ENCODE results near the gene RTEL1. TPM values are rescaled to one million over a fixed set of nuclear protein-coding genes. Genes with fewer than 3 reads are reported as not detected.

RTEL1 gene
- total RNA-seq, 1 experiment from 2014 or later = 58.0 TPM

DNA sequence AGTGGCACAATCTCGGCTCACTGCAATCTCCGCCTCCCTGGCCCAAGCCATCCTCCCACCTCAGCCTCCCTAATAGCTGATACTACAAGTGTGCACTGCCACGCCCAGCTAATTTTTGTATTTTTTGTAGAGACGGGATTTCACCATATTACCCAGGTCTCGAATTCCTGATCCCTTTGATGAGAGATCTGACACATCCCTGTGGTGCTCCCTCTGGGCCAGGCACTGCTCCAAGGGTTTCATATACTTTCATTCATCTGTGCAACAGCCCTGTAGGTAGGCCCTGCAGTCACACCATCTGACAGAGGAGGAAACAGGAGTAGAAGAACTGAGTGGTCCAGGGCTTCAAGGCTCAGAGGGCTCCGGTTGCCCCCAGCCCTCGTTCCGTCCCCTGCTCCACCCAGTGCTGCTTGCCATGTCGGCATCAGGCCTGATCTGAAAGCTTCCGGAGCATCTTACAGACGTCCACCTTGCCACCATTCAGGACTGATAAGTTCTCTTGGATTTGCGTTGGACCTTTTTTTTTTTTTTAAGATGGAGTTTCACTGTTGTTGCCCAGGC lies 53.1 kb downstream of the RTEL1 start:
- Histone ChIP-seq H4K20me1 (ENCODE audit: insufficient read depth) (no peaks in the 10 kb centered on the region), H3K27me3 (ENCODE audit: insufficient read depth, low read length) (no peaks in the 10 kb centered on the region), H3K36me3 (ENCODE audit: control insufficient read depth in 1 of 2, insufficient read depth in 2 of 2, low read length in 2 of 2) (peaks cover 9 to 48% of the 10 kb centered on the region in 2 experiments), H3K4me1 (ENCODE audit: control insufficient read depth in 1 of 2, insufficient read depth in 2 of 2, low read length in 2 of 2) (peaks cover 10 to 17% of the 10 kb centered on the region in 2 experiments), H3K9ac (ENCODE audit: low read length) (no peak overlapping the region), H2AFZ (ENCODE audit: low read depth, low read length, poor library complexity, severe bottlenecking) (no peak overlapping the region), H3K4me2 (ENCODE audit: low read length) (no peak overlapping the region), H3K9me3 (ENCODE audit: control insufficient read depth in 1 of 2, insufficient read depth in 1 of 2, low read depth in 1 of 2, low read length in 2 of 2) (peaks cover 0 to 6% of the 10 kb centered on the region in 2 experiments; a peak in 1 of 4 replicates), H3K9me2 (ENCODE audit: insufficient read depth) (no peaks in the 10 kb centered on the region), H3K27ac (ENCODE audit: low read depth, low read length) (no peak overlapping the region), H3K4me3 (replicated peaks in 1 of 2; ENCODE audit: low read depth in 1 of 2, low read length in 2 of 2) (no peak overlapping the region), H3K79me2 (ENCODE audit: insufficient read depth, low read length) (peaks cover 92% of the 10 kb centered on the region)
- BruUV-seq (replicated peaks) = no TSS peak
- TF ChIP-seq EGR1 (IDR thresholded peaks at IDR 0.05; ENCODE audit: low read depth) (no peak), JUND (IDR thresholded peaks at IDR 0.05) (no peak), ELF1 (IDR thresholded peaks at IDR 0.05; ENCODE audit: borderline replicate concordance, low read depth) (no peak), SIN3A (IDR thresholded peaks at IDR 0.05; ENCODE audit: low read depth) (no peak), ZNF274 (IDR thresholded peaks at IDR 0.05; ENCODE audit: low read depth, low read length) (no peak), ZFX (IDR thresholded peaks at IDR 0.05) (no peak), POLR2AphosphoS5 (IDR thresholded peaks at IDR 0.05; ENCODE audit: low read depth, low read length) (no peak), EZH2phosphoT487 (IDR thresholded peaks at IDR 0.05; ENCODE audit: borderline replicate concordance) (no peak), FOSL1 (IDR thresholded peaks at IDR 0.05; ENCODE audit: low read depth) (no peak), SRF (IDR thresholded peaks at IDR 0.05; ENCODE audit: low read depth) (no peak), CBX3 (IDR thresholded peaks at IDR 0.05; ENCODE audit: low read depth) (no peak), POLR2A (IDR thresholded peaks at IDR 0.05; ENCODE audit: borderline replicate concordance, extremely low read depth, insufficient read depth, insufficient read length) (no peak), YY1 (IDR thresholded peaks at IDR 0.05; ENCODE audit: extremely low read depth, insufficient replicate concordance, low read depth, low read length) (no peak), SP1 (IDR thresholded peaks at IDR 0.05; ENCODE audit: low read depth) (no peak)
- TF ChIP-seq, protein P1, sequence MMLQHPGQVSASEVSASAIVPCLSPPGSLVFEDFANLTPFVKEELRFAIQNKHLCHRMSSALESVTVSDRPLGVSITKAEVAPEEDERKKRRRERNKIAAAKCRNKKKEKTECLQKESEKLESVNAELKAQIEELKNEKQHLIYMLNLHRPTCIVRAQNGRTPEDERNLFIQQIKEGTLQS (IDR thresholded peaks at IDR 0.05) = no peak
- TF ChIP-seq, protein P2, sequence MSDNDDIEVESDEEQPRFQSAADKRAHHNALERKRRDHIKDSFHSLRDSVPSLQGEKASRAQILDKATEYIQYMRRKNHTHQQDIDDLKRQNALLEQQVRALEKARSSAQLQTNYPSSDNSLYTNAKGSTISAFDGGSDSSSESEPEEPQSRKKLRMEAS (IDR thresholded peaks at IDR 0.05) = no peak
- TF ChIP-seq, protein P3, sequence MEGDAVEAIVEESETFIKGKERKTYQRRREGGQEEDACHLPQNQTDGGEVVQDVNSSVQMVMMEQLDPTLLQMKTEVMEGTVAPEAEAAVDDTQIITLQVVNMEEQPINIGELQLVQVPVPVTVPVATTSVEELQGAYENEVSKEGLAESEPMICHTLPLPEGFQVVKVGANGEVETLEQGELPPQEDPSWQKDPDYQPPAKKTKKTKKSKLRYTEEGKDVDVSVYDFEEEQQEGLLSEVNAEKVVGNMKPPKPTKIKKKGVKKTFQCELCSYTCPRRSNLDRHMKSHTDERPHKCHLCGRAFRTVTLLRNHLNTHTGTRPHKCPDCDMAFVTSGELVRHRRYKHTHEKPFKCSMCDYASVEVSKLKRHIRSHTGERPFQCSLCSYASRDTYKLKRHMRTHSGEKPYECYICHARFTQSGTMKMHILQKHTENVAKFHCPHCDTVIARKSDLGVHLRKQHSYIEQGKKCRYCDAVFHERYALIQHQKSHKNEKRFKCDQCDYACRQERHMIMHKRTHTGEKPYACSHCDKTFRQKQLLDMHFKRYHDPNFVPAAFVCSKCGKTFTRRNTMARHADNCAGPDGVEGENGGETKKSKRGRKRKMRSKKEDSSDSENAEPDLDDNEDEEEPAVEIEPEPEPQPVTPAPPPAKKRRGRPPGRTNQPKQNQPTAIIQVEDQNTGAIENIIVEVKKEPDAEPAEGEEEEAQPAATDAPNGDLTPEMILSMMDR (IDR thresholded peaks at IDR 0.05 in 2 of 3, conservative IDR thresholded peaks at IDR 0.05 in 1 of 3; ENCODE audit: borderline replicate concordance in 1 of 3, insufficient read depth in 1 of 3, low read depth in 2 of 3, low read length in 2 of 3) = no peak
- CTCF ChIA-PET = interaction anchor here (0.7 kb wide), 1 partner anchor 327 kb away, joined by 3 read pairs; no protein-coding TSS in a partner anchor
- no peak for ATAC-seq
- intact Hi-C loops (cut with micrococcal nuclease) = no loop called here
- RAD21 ChIA-PET (ENCODE audit: low non-redundant PET in 1 of 2, low total read pairs in 2 of 2, uncharacterized antibody in 2 of 2, unreplicated experiment in 2 of 2) = interaction anchor here in 1 of 2 experiments (0.7 kb wide), 1 partner anchor 28 kb away, joined by 3 read pairs; no protein-coding TSS in a partner anchor
- no peak for DNase-seq (ENCODE audit: low read depth, low spot score)
- POLR2A ChIA-PET = no interaction called here

All from HCT116 (cell line).